ENCODE measurements around the gene NES. TPM values are rescaled to one million over a fixed set of nuclear protein-coding genes. Genes with fewer than 3 reads are reported as not detected.

The NES gene
- total and polyA plus RNA-seq, 2 of the 8 experiments (the other 6 are each of a cell fraction or from before 2014, with no cell fraction given), result 13.3 to 135 TPM

GRCh38 chr1:156673387-156674121, 3.7 kb downstream of the NES start (continued):
- peak; percentile 100 for TF ChIP-seq ATF2 (IDR thresholded peaks at IDR 0.05; ENCODE audit: low read length)
- TF ChIP-seq EP300 (IDR thresholded peaks at IDR 0.05; ENCODE audit: borderline replicate concordance in 1 of 2, low read depth in 2 of 2, low read length in 2 of 2), result peak in 1 of 2 experiments; percentile 96; a peak in 1 of 3 replicates
- TF ChIP-seq CTBP2 (IDR thresholded peaks at IDR 0.05; ENCODE audit: borderline replicate concordance, insufficient read depth, insufficient read length, low read length), result no peak
- TF ChIP-seq HDAC2 (IDR thresholded peaks at IDR 0.05; ENCODE audit: borderline replicate concordance in 1 of 2, low read depth in 2 of 2, low read length in 2 of 2), result peak; percentile 15 to 77; a peak in 1 of 4 replicates
- peak; percentile 63 for TF ChIP-seq RBBP5 (IDR thresholded peaks at IDR 0.05; ENCODE audit: borderline replicate concordance, low read depth, low read length)
- peak; percentile 80 for TF ChIP-seq SAP30 (IDR thresholded peaks at IDR 0.05; ENCODE audit: insufficient read depth, insufficient replicate concordance, low read length)
- TF ChIP-seq EZH2 (IDR thresholded peaks at IDR 0.05; ENCODE audit: low read depth, low read length, severe bottlenecking), result no peak
- 0 out of 2 replicates have a peak, but pooled peaks have one; percentile 41 for TF ChIP-seq GTF2F1 (IDR thresholded peaks at IDR 0.05; ENCODE audit: borderline replicate concordance, low read depth, low read length)
- TF ChIP-seq E2F6 (IDR thresholded peaks at IDR 0.05), result 0 out of 2 replicates have a peak, but pooled peaks have one; percentile 35
- TF ChIP-seq TCF12 (IDR thresholded peaks at IDR 0.05; ENCODE audit: low read depth, low read length), result peak; percentile 95
- no peak for TF ChIP-seq MAFK (IDR thresholded peaks at IDR 0.05; ENCODE audit: low read depth, low read length)
- no peak for TF ChIP-seq CBX8 (IDR thresholded peaks at IDR 0.05; ENCODE audit: borderline replicate concordance, low read depth, low read length)
- TF ChIP-seq SIN3A (conservative IDR thresholded peaks at IDR 0.05 in 1 of 2, IDR thresholded peaks at IDR 0.05 in 1 of 2; ENCODE audit: low read depth in 1 of 2, low read length in 2 of 2), result peak; percentile 70 to 88; a peak in 2 of 4 replicates
- no peak for TF ChIP-seq SIX5 (IDR thresholded peaks at IDR 0.05; ENCODE audit: low read depth, low read length)
- TF ChIP-seq MAX (IDR thresholded peaks at IDR 0.05), result peak; percentile 51; the same call in 1 of the 2 replicates
- TF ChIP-seq RXRA (IDR thresholded peaks at IDR 0.05; ENCODE audit: insufficient read depth, low read depth, low read length), result 0 out of 2 replicates have a peak, but pooled peaks have one; percentile 50
- no peak for TF ChIP-seq PHF8 (conservative IDR thresholded peaks at IDR 0.05; ENCODE audit: low read depth, low read length)
- TF ChIP-seq BCL11A (IDR thresholded peaks at IDR 0.05; ENCODE audit: low read depth in 2 of 2, low read length in 2 of 2), result peak in 1 of 2 experiments; percentile 29
- TF ChIP-seq CHD1 (IDR thresholded peaks at IDR 0.05; ENCODE audit: low read depth, low read length), result no peak
